Activated effector memory CD4-positive, alpha-beta T cell treated with Interleukin-2 at 50 U/mL for 16 hours (primary cell): ENCODE results near the gene FLOT1.
"Not testable (repeated sequence)": the region's sequence is repeated elsewhere in the genome, so short reads cannot be mapped to it uniquely, and the experiment has no call there.

Experiments
- DNase-seq: peaks from one replicate; pipeline ENCODE4 v3.0.0-alpha.2; 2020

The FLOT1 gene

GRCh38 chr6:30721198-30722024, 21.1 kb downstream of the FLOT1 start:
- peak; percentile 91 for DNase-seq

- DNase-seq: peak; percentile 57
These were observed 21.7 kb downstream of the FLOT1 start for GRCh38 chr6:30720738-30721197.

GRCh38 chr6:30719791-30720737, 22.4 kb downstream of the FLOT1 start, which contains the start of gene TUBB:
TSS of gene TUBB (plus strand) at chr6:30720352. CDS start at chr6:30720507, 155 bp downstream.
- DNase-seq: peak; percentile 93

- no peak for DNase-seq
These were observed 23.1 kb downstream of the FLOT1 start for GRCh38 chr6:30719356-30719755.

- not testable (repeated sequence) for DNase-seq
These were observed 24.4 kb downstream of the FLOT1 start for GRCh38 chr6:30717845-30718720.

GRCh38 chr6:30717129-30717844, 25.2 kb downstream of the FLOT1 start, which contains the start of gene MDC1:
TSS of gene MDC1 (minus strand) at chr6:30717281. CDS start at chr6:30715175, 2,106 bp downstream.
- DNase-seq: peak; percentile 99

- DNase-seq: no peak
These were observed 25.7 kb downstream of the FLOT1 start for GRCh38 chr6:30716879-30717128.

GRCh38 chr6:30714263-30714662, 28.2 kb downstream of the FLOT1 start:
- no peak for DNase-seq

- no peak for DNase-seq
These were observed 30.0 kb downstream of the FLOT1 start for GRCh38 chr6:30712441-30712945.

GRCh38 chr6:30711758-30712380, 30.6 kb downstream of the FLOT1 start:
- no peak for DNase-seq

- no peak for DNase-seq
These were observed 33.2 kb downstream of the FLOT1 start for GRCh38 chr6:30709101-30709868.

- no peak for DNase-seq
These were observed 35.1 kb downstream of the FLOT1 start for GRCh38 chr6:30707281-30707850.

- no peak for DNase-seq
These were observed 36.9 kb downstream of the FLOT1 start for GRCh38 chr6:30705620-30706019.

- no peak for DNase-seq
These were observed 38.7 kb downstream of the FLOT1 start for GRCh38 chr6:30703821-30704220.

- DNase-seq: no peak
These were observed 39.5 kb downstream of the FLOT1 start for GRCh38 chr6:30703011-30703410.

GRCh38 chr6:30700340-30700739, 42.1 kb downstream of the FLOT1 start:
- DNase-seq: no peak

GRCh38 chr6:30696432-30696831, 46.1 kb downstream of the FLOT1 start:
- no peak for DNase-seq

- no peak for DNase-seq
These were observed 51.2 kb downstream of the FLOT1 start for GRCh38 chr6:30691208-30691847.

- peak; percentile 58 for DNase-seq
These were observed 51.9 kb downstream of the FLOT1 start, which contains the start of gene NRM for GRCh38 chr6:30690403-30691207. TSS of gene NRM (minus strand) at chr6:30690984. CDS start at chr6:30690974, 10 bp downstream.
